Right kidney (tissue), 9 donors: ENCODE results near the gene EID2B.

Experiments used
- DNase-seq: peaks from one replicate; pipeline ENCODE4 v3.0.0-alpha.2; 2016
- long read RNA-seq, 8 donors: transcript quantifications; one replicate each; lab custom pipeline, GENCODE V29; 2026

Gene EID2B, protein sequence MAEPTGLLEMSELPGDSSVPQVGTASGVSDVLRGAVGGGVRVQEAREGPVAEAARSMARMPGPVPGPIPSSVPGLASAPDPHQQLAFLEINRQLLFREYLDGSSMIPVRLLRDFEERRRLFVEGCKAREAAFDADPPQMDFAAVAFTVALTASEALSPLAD
- long read RNA-seq, donor 1, transcript EID2B-201 (1 exons, 1,865 nt) = major isoform, 13 of 13 reads
- long read RNA-seq, donor 1, partial matches to known transcripts = 0 of 13 reads
- long read RNA-seq, donor 1, other reads (novel, unspliced or antisense) = 0 of 13 reads
- long read RNA-seq, donor 2, partial matches to known transcripts = 0 of 5 reads
- long read RNA-seq, donor 2, other reads (novel, unspliced or antisense) = 0 of 5 reads
- long read RNA-seq, donor 3, transcript EID2B-201 (1 exons, 1,865 nt) = major isoform, 5 of 5 reads
- long read RNA-seq, donor 3, partial matches to known transcripts = 0 of 5 reads
- long read RNA-seq, donor 3, other reads (novel, unspliced or antisense) = 0 of 5 reads
- long read RNA-seq, donor 4, transcript EID2B-201 (1 exons, 1,865 nt) = major isoform, 5 of 5 reads
- long read RNA-seq, donor 4, partial matches to known transcripts = 0 of 5 reads
- long read RNA-seq, donor 4, other reads (novel, unspliced or antisense) = 0 of 5 reads
- long read RNA-seq, donor 5, transcript EID2B-201 (1 exons, 1,865 nt) = major isoform, 5 of 5 reads
- long read RNA-seq, donor 5, partial matches to known transcripts = 0 of 5 reads
- long read RNA-seq, donor 5, other reads (novel, unspliced or antisense) = 0 of 5 reads
- long read RNA-seq, donor 6, transcript EID2B-201 (1 exons, 1,865 nt) = major isoform, 7 of 7 reads
- long read RNA-seq, donor 6, partial matches to known transcripts = 0 of 7 reads
- long read RNA-seq, donor 6, other reads (novel, unspliced or antisense) = 0 of 7 reads
- long read RNA-seq, donor 7 = 0 reads
- long read RNA-seq, donor 8, transcript EID2B-201 (1 exons, 1,865 nt) = major isoform, 6 of 6 reads
- long read RNA-seq, donor 8, partial matches to known transcripts = 0 of 6 reads
- long read RNA-seq, donor 8, other reads (novel, unspliced or antisense) = 0 of 6 reads

DNA sequence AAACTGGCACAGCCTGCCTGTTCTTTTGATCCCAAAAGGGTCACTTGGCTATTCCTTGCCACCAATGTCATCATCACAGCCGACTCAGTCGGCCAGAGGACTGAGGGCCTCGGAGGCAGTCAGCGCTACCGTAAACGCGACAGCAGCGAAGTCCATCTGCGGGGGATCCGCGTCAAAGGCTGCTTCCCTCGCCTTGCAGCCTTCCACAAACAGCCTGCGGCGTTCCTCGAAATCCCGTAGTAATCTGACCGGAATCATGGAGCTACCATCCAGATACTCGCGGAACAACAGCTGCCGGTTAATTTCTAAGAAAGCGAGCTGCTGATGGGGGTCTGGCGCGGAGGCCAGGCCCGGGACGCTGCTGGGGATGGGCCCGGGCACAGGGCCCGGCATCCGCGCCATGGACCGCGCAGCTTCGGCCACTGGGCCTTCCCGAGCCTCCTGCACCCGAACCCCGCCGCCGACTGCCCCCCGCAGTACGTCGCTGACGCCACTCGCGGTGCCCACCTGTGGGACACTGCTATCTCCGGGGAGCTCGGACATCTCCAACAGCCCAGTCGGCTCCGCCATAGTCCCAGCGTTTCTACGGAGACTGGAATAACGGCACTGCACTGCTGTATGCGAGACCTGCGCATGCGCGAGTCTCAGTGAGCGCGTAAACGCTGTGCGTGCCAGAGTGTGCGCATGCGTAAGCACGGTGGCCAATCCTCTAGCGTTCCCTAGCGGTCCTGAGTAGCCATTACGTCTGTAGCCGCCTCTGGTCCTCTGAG lies at the start of gene EID2B:
EID2B (minus strand) TSS at position 620 of the 770 bp plus-strand sequence; CDS start at position 570, 50 bp downstream.
- DNase-seq = peak; percentile 98

DNA sequence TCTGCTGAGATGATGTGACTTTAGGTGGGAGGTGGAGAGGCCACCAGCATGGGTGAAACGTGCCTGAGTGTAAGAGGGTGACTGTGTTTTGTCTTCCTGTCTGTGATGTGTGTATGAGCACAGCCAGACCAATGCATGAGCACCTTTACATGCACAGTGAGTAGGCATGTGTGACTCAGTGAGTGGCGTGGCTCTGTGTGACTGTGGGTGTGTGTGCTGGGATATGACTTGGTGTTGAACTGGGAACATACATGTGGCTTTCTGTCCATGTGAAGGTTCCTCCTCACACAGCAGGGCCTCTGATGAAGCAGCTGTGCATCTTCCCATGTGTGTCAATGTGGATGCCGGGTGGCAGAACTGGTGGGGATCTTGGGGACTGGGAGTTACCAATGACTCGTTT lies 49.8 kb upstream of the EID2B start:
- DNase-seq = no peak

DNA sequence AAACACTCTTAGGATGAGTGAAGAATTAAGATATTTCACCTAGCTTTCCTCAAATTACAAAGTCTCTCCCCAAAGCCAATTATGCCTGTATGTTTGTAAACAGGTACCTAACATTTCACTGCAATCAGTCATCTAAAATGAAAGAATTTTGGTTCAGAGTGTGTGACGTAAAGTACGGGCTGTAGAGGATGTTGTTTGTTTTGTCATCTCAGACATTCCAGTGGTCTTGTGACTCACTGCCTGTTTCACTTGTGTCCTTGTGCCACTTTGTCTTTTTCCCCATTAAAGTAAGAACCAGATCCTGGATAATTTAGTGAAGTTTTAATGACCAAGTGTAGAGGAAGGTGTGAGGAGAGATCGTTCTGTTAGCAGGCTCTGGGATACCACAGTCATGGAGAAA lies 36.0 kb upstream of the EID2B start:
- no peak for DNase-seq

DNA sequence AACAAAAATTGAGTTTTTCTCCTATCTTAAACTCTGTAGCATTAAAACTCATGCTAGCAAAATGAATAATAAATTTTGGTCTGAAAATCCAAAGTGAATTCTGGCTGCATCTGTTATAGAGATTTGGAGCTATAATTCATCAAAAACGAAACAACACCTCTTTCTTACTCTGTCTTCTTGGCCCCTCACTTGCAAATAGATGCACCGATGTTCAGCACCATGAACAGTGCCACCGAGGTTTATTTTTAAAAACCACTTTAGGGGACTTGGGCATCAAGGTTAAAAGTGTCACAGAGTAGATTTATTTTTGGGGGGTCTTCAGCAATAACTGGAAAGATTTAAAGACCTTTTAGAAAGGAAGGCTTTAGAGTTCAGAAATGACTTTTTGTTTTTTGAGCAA lies 33.4 kb upstream of the EID2B start:
- no peak for DNase-seq

DNA sequence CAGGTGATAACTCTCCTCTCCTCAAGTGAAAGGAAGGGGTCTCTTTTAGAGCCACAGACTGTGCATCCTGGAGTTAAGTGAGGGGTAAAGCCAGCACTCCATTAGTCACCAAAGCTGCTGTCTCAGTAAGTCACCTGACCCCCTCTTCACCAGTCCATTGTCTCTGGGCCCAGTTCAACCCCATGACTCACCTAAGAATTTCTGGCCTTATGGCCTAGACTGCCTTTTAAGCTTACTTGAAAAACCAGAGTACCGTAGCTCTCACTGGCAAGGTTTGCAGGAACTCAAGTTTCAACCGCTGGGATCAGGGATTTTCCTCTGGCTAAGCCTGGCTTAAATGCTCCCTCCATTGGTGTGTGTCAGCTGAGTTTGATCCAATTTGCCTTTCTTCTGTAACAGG lies 30.8 kb upstream of the EID2B start:
- DNase-seq = no peak

DNA sequence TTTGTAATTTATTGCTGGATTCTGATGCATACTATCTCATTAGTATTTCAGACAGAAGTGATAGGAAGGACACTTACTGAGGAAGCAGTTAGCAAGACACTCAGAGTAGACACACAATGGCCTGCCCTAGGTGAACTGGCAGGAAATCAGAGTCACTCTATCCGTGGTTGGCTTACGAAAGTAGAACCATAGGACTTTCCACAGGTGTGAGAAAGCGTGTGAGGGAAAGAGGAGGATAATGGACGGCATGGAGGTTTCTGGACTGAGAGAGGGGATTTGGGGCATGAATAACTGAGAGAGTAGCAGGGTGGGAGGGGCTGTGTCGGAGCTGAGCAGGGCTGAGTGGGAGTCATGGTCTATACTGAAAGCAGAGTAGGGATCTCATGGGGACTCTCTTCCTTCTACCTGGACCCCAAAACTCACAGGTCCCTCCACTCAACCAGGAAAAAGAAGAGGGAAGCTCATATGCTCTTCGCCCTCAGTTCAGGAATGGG lies 26.0 kb upstream of the EID2B start:
- DNase-seq = no peak

DNA sequence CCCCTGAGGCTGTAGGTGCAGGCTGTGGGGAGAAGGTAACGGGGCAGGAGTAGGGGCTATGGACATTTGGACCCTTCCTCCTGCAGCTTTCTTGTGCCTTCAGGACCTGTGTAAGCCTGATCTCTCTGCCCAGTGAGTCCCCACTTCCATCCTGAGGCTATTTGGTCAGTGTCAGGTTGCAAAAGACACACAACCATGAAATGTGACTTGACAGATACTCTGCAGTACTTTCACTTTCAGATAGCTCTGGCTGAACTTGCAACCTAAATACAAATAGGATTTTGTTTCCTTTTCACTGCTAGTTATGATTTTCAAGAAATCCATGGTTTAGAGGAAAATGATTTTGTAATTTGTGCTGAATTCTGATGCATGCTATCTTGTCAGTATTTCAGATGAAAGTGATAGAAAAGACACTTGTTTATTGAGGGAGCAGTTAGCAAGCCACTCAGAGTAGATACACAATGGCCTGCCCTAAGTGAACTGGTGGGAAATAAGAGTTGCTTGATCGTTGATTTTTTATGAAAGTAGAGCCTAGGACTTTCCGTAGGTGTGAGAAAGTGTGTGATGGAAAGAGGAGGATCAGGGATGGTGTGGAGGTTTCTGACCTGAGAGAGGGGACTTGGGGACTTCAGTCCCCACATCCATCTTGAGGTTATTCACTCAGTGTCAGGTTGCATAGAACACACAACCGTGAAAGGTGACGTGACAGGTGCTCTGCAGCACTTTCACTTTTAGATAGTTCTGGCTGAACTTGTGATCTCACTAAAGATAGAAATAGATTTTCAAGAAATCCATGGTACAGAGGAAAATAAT lies 25.4 kb upstream of the EID2B start:
- DNase-seq = no peak

DNA sequence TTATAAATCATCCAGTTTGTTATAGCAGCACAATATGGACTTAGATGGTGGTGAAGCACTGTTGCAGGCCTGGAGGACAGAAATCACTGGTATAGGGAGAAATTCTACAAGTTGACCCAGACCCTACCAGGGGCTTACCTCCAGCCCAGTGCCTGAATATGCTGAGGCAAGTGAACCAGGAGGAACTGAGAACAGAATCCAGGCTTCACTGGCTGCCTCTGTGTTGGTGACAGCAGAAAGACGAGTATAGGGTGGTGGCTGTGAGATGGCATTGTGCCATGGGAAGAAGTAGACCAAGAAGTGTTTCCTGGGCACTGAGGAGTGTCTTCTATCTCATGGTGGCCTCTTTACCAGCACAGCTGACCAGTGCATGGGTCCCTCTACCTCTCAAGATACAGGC lies 23.2 kb upstream of the EID2B start:
- no peak for DNase-seq

DNA sequence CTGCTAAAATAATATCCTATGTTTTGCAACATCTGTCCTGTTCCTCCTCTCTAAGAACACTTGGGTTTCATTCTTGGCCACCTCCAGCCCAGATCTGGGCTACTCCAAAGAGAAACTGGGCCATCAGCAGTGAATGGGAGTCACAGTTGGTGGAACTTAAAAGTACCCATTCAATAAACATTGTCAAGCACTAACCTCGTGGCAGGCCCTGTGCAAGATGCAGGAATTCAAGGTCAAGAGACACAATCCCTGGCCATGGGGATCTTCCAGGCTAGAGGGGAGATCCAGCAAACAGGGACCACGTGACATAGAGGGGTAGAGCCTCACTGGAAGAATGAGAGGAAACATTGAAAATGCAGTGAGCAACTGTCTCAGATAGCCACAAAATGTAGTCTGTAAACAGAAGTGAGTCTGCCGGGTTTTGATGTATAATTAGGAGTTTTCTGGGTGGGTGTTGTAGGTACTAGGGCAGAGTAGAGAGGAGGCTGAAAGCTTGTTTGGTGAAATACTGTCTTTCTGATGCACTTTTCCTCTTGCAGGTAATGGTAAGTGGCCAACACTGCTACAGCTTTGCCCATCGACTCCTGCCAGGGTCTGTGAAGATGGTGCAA lies 22.2 kb upstream of the EID2B start:
- no peak for DNase-seq

DNA sequence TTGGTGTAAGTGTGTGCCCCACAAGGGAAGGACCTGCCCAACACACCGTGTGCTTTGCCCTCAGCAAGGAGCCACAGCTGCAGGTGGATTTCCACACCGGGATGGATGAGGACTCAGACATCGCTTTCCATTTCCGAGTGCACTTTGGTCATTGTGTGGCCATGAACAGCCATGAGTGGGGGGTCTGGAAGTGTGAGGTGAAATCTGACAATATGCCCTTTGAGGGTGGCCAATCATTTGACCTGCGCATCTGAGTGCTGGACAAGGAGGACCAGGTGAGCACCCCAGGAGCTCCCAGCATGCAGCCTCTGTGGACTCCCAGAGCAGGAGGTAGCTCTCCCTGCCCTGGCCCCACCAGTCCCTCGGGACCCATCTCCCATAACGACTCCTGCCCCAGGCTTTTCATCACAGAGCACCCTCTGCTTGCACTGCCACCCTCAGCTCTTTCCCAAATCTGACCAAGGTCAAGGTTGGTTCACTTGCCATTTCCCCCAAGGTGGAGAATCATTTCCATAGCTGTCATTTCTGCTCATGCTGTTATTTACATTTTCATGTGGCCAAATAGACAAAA lies 20.5 kb upstream of the EID2B start:
- DNase-seq = no peak

DNA sequence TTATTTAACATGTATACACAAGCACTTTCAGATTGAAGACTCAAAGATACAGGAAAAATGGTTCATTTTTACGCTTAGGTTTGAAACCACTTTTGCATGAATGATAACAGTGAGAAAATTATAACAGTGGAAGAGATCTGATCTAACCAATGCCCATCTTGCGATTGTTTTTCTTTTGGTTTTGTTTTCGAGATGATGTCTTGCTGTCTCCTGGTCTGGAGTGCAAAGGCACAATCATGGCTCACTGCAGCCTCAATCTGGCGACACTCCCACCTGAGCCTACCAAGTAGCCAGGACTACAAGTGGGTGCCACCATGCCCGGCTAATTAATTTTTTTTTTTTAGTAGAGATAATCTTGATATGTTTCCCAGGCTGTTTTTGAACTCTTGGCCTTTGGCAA lies 17.5 kb upstream of the EID2B start:
- no peak for DNase-seq

DNA sequence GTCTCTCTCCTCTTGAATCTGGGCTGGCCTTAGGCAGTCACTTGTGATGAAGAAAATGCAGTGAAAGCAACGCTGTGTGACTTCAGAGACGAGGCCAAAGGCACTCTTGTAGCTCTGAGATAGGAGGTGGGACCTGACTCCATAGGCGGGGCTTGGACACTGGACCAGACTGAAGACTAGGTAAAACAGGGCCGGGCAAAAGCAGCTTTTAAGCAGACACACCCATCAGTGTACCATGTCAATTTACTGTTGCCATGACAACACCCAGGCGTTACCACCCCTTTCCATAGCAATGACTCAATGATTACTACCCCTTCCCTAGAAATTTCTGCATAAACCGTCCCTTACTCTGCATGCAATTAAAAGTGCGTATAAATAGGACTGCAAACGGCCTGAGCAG lies 13.9 kb upstream of the EID2B start:
- no peak for DNase-seq

DNA sequence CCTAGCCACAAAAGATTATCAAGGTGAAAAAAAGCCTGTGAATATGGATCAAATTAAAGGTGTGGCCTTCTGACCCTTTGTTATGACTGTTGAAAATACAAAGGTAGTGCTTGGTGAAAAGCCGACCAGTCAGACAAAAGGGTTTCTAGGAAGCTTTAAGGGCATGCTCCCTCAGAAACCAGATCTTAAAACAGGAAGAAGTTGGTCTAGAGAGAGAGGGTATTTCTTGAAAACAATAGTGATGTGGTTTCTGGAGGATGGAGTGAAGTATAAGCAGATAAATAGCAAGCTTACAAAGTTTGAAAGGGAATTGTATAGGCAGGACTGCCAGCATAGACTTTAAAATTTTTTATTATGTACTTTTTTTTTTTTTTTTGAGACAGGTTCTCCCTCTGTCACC lies 12.3 kb upstream of the EID2B start:
- no peak for DNase-seq

DNA sequence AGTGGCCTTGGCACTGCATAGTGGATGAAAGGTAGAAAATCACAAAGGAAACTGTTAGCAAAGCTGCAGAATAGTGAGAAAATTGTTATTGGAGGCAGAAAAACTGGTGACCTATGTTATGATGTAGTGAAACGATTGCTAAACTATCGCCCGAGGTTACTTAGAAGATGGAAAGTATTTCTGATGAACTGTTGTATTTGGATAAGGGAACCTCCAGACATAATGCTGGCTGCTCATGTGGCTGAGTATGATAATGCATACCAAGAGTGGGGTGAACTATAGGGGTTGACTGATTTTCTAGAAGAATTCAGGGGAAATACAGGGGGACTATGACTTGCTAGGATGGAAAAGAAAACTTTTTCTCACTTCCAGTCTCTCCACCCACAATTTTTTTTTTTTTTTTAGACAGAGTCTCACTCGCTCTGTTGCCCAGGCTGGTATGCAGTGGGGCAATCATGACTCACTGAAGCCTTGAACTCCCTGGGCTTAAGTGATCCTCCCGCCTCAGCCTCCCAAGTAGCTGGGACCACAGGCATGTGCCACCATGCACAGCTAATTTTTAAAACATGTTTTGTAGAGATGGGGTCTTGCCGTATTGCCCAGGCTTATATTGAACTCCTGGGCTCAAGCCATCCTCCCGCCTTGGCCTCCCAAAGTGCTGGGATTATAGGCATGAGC lies 11.7 kb upstream of the EID2B start:
- no peak for DNase-seq

DNA sequence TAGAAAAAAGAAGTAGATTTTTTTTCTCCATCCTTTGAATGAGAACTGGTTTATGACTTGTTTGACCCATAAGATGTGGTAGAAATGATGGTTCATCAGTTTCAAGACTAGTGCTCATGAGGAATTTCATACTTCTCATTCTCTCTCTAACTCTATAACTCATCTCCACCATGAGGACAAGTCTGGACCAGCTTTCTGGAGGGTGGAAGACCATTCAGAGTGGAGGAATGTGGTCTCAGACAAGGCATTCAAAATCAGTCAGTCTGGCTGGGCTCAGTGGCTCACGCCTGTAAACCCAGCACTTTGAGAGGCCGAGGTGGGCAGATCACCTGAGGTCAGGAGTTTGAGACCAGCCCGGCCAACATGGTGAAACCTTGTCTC lies 10.8 kb upstream of the EID2B start:
- no peak for DNase-seq

DNA sequence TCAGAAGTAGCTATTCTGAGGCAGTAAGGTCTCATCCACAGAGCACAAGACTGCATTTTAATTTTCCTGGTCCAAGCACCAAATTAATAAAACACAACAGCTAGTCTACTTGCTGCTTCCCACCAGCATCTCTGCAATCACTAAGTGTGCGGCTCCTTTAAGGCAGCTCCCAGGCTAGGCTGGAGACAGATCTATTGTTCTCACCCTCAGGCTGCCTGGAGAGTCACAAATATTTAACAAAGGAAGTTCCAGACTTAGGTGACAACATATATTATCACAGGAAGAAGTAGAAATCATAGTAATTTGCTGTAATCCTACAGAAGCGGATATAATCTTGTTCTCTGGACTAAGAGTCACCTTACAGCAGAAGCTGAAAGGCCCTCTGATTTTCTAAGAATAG lies 9.6 kb upstream of the EID2B start:
- DNase-seq = no peak

DNA sequence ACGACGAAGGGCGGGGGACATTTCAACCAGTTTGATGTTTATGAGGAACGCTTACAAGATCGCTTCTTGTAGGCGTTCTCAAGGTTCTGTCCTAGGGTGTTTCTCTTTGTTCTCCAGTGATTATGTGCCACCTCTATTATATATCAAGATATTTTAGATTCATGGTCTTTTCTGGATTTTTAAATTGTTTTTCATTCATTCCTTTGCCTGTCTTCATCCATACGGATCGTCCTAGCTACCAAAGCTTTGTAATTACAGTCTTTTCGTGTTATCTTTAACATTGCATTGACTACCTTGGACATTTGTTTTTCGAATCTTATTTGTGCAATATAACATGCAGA lies 7.7 kb upstream of the EID2B start:
- DNase-seq = no peak

DNA sequence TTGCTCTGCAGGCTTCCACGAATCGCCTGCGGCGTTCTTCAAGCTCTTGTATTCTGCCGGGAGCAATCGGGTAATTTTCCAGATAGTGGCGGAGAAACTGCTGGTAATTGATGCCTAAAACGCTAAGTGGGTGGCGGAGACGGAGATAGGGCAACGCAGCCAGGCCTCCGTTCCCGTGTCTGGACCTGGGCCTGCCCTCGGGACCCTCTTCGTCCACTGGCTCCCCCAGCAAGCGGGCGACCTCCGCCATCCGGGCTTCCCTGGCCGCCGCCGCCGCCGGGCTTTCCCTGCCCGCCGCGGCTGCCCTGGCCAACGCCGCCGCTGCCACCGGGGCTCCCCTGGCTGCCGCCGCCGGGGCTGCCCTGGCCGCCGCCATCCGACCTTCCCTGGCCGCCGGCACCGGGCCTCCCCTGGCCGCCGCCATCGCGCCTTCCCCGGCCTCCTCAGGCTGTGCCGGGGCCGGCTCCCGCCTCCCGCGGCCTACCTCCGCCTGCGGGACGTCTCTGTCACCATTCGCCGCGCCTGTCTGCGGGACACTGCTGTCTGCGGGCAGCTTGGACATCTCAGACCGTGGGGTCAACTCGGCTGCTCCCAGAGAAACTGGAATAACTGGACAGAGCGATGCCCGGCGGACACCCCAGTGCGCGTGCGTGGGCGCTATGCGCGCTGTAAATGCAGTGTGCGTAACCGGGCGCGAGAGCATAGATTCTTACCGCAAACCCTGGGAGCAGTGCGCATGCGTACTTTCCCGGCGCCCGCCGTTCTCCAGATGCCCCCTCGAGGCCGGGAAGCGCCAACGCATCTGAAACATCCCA lies 7.1 kb upstream of the EID2B start, which contains the start of gene EID2:
EID2 (minus strand) TSS at position 644 of the 815 bp plus-strand sequence; CDS start at position 562, 82 bp downstream.
- peak; percentile 96 for DNase-seq

DNA sequence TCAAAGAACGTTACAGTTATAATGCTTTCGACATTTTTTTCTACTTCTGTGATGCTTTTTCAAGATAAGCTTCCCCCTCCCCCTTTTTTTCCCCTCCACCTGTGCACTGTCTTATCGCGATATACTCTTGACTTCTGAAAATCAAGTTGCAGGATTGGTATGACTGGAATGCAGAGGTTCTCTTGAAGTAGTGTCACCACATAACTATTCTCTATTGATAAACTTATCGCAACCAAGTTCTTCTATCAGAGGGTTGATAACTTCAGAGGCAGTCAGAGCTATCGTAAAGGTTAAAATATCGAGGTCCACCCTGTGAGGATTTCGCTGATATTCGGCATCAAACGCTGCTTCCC lies 6.5 kb upstream of the EID2B start:
- no peak for DNase-seq
